ENCODE measurements around the gene RNF149.
"Not testable (repeated sequence)": the region's sequence is repeated elsewhere in the genome, so short reads cannot be mapped to it uniquely, and the experiment has no call there.

Gene RNF149

GRCh38 chr2:101249826-101250225 lies 58.7 kb downstream of the RNF149 start:
- no peak for DNase-seq (ENCODE audit: low spot score)
- in situ Hi-C loops (cut with MboI; ENCODE audit: low sequenced_read_pairs, unreplicated experiment): no loop called here
- TF ChIP-seq CTCF (IDR thresholded peaks at IDR 0.05; ENCODE audit: borderline replicate concordance, control extremely low read depth, extremely low read depth, insufficient read depth, missing control alignments): no peak

GRCh38 chr2:101248756-101249155 lies 59.7 kb downstream of the RNF149 start:
- in situ Hi-C loops (cut with MboI; ENCODE audit: low sequenced_read_pairs, unreplicated experiment); DNase-seq (ENCODE audit: low spot score): not testable (repeated sequence)

- DNase-seq (ENCODE audit: low spot score); in situ Hi-C loops (cut with MboI; ENCODE audit: low sequenced_read_pairs, unreplicated experiment): not testable (repeated sequence)
These were observed 63.0 kb downstream of the RNF149 start for GRCh38 chr2:101245468-101245867.

- in situ Hi-C loops (cut with MboI; ENCODE audit: low sequenced_read_pairs, unreplicated experiment); DNase-seq (ENCODE audit: low spot score): not testable (repeated sequence)
These were observed 63.6 kb downstream of the RNF149 start for GRCh38 chr2:101244899-101245298.

- DNase-seq (ENCODE audit: low spot score); in situ Hi-C loops (cut with MboI; ENCODE audit: low sequenced_read_pairs, unreplicated experiment): not testable (repeated sequence)
These were observed 64.1 kb downstream of the RNF149 start for GRCh38 chr2:101244373-101244772.

- DNase-seq (ENCODE audit: low spot score): no peak
- no peak for TF ChIP-seq CTCF (IDR thresholded peaks at IDR 0.05; ENCODE audit: borderline replicate concordance, control extremely low read depth, extremely low read depth, insufficient read depth, missing control alignments)
These were observed 67.3 kb downstream of the RNF149 start for GRCh38 chr2:101241158-101241557.

GRCh38 chr2:101240694-101241093 lies 67.8 kb downstream of the RNF149 start:
- DNase-seq (ENCODE audit: low spot score); in situ Hi-C loops (cut with MboI; ENCODE audit: low sequenced_read_pairs, unreplicated experiment): not testable (repeated sequence)

More at GRCh38 chr2:101241158-101241557, 67.3 kb downstream of the RNF149 start:
- in situ Hi-C loops (cut with MboI; ENCODE audit: low sequenced_read_pairs, unreplicated experiment): no loop called here

- DNase-seq (ENCODE audit: low spot score); in situ Hi-C loops (cut with MboI; ENCODE audit: low sequenced_read_pairs, unreplicated experiment): not testable (repeated sequence)
These were observed 68.8 kb downstream of the RNF149 start for GRCh38 chr2:101239760-101240118.

GRCh38 chr2:101238930-101239759 lies 69.4 kb downstream of the RNF149 start:
- no peak for DNase-seq (ENCODE audit: low spot score)
- in situ Hi-C loops (cut with MboI; ENCODE audit: low sequenced_read_pairs, unreplicated experiment): no loop called here
- TF ChIP-seq CTCF (IDR thresholded peaks at IDR 0.05; ENCODE audit: borderline replicate concordance, control extremely low read depth, extremely low read depth, insufficient read depth, missing control alignments): no peak

- DNase-seq (ENCODE audit: low spot score); in situ Hi-C loops (cut with MboI; ENCODE audit: low sequenced_read_pairs, unreplicated experiment): not testable (repeated sequence)
These were observed 70.6 kb downstream of the RNF149 start for GRCh38 chr2:101237944-101238343.

- DNase-seq (ENCODE audit: low spot score); in situ Hi-C loops (cut with MboI; ENCODE audit: low sequenced_read_pairs, unreplicated experiment): not testable (repeated sequence)
These were observed 72.5 kb downstream of the RNF149 start for GRCh38 chr2:101235956-101236355.
